Adrenal gland (tissue), 5 donors: ENCODE data around the gene CDK11A.

ENCODE experiments used
- POLR2A ChIP-seq, 2 donors: fragments of 450-650 bp; IDR thresholded peaks; one replicate each; pipeline ENCODE4 v1.6.1; 2017; ENCODE audit warnings: antibody characterized with exemption in 2 of 2, mild to moderate bottlenecking in 2 of 2, moderate library complexity in 1 of 2
- TF ChIP-seq, protein P1 (sequence below), 6 experiments: fragments of 450-650 bp in 4 of 6; fragments of 200-600 bp in 2 of 6; sonication (generic) in 1 of 6; IDR thresholded peaks; 1 replicate in 5 of 6; 2 replicates in 1 of 6; pipeline versions ENCODE4 v1.5.1 to v1.8.0; 2016 to 2021; ENCODE audit warnings: antibody characterized with exemption in 6 of 6, mild to moderate bottlenecking in 2 of 6, moderate library complexity in 1 of 6
- donor health status: DM: no; HTN: no; CAD: no.

- TF ChIP-seq, protein P1, sequence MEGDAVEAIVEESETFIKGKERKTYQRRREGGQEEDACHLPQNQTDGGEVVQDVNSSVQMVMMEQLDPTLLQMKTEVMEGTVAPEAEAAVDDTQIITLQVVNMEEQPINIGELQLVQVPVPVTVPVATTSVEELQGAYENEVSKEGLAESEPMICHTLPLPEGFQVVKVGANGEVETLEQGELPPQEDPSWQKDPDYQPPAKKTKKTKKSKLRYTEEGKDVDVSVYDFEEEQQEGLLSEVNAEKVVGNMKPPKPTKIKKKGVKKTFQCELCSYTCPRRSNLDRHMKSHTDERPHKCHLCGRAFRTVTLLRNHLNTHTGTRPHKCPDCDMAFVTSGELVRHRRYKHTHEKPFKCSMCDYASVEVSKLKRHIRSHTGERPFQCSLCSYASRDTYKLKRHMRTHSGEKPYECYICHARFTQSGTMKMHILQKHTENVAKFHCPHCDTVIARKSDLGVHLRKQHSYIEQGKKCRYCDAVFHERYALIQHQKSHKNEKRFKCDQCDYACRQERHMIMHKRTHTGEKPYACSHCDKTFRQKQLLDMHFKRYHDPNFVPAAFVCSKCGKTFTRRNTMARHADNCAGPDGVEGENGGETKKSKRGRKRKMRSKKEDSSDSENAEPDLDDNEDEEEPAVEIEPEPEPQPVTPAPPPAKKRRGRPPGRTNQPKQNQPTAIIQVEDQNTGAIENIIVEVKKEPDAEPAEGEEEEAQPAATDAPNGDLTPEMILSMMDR (IDR thresholded peaks at IDR 0.05): no peak
- TF ChIP-seq POLR2A (IDR thresholded peaks at IDR 0.05): no peak
Observed at GRCh38 chr1:1684031-1684681, 40.0 kb downstream of the CDK11A start.
